ENCODE data around the gene SULT1C2.

DNA sequence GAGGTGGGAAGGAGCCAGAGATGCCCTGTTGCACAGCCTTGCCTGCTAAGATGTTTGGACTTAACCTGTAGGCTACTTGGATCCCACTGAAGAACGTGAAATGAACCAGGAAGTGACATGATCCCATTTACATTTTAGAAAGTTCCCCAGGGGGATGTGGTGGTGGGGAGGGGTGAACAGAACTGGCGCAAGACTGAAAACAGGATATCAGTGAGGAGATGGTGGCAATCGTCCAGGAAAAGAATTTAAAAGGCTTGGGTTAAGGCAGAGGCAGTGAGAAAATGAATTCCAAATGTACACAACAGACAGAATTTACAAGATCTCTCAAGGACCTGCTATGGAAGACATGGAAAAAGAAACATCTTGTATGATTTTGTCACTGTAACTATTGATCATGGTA, 42.3 kb downstream of the SULT1C2 start:
- no peak for TF ChIP-seq POLR2AphosphoS5 (IDR thresholded peaks at IDR 0.05; ENCODE audit: low read depth, low read length)
- TF ChIP-seq, protein P1, sequence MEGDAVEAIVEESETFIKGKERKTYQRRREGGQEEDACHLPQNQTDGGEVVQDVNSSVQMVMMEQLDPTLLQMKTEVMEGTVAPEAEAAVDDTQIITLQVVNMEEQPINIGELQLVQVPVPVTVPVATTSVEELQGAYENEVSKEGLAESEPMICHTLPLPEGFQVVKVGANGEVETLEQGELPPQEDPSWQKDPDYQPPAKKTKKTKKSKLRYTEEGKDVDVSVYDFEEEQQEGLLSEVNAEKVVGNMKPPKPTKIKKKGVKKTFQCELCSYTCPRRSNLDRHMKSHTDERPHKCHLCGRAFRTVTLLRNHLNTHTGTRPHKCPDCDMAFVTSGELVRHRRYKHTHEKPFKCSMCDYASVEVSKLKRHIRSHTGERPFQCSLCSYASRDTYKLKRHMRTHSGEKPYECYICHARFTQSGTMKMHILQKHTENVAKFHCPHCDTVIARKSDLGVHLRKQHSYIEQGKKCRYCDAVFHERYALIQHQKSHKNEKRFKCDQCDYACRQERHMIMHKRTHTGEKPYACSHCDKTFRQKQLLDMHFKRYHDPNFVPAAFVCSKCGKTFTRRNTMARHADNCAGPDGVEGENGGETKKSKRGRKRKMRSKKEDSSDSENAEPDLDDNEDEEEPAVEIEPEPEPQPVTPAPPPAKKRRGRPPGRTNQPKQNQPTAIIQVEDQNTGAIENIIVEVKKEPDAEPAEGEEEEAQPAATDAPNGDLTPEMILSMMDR (IDR thresholded peaks at IDR 0.05; ENCODE audit: control extremely low read depth in 1 of 3, insufficient read depth in 1 of 3, low read depth in 1 of 3, low read length in 3 of 3): no peak
- TF ChIP-seq, protein P2, sequence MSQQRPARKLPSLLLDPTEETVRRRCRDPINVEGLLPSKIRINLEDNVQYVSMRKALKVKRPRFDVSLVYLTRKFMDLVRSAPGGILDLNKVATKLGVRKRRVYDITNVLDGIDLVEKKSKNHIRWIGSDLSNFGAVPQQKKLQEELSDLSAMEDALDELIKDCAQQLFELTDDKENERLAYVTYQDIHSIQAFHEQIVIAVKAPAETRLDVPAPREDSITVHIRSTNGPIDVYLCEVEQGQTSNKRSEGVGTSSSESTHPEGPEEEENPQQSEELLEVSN (IDR thresholded peaks at IDR 0.05): no peak

Measured in H1 (cell line).